Esophagus mucosa (tissue), 1 donor: ENCODE measurements around the gene CCDC137. TPM values are rescaled to one million over a fixed set of nuclear protein-coding genes. Genes with fewer than 3 reads are reported as not detected.
"Not testable (repeated sequence)": the region's sequence is repeated elsewhere in the genome, so short reads cannot be mapped to it uniquely, and the experiment has no call there.

ENCODE experiments used
- ATAC-seq: fragments of 200-7000 bp; cut with Tn5 transposase; one replicate; pipeline ENCODE4 v1.9.1; 2020
- total RNA-seq: library from RNA; stranded (reverse); gene quantifications from one replicate; pipeline ENCODE4 v1.2.4, GENCODE V29; 2023
- donor health status: DM: yes; HTN: yes; CAD: no.

CCDC137 gene
- total RNA-seq, 1 donor from 2014 or later = 21.4 TPM

DNA sequence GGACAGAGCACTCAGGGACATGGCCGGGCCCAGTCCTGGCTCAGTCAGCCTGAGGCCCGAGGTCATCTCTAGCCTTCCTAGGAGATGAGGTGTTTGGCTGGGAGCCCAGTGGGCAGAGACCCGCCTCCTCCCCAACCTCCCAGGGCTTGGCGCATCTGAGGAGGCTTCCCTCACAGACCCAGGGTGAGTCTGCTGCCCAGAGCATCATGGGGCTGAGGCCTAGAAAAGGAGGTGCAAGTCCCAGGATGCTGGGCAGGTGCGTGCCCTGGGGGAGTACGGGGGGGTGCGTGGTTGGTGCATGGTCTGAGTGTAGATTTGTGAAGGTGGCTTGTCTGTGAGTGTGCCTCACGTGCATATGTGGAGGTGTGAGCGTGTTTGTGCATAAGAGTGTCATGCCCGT is 14.8 kb upstream of the CCDC137 start:
- ATAC-seq = peak; percentile 24

DNA sequence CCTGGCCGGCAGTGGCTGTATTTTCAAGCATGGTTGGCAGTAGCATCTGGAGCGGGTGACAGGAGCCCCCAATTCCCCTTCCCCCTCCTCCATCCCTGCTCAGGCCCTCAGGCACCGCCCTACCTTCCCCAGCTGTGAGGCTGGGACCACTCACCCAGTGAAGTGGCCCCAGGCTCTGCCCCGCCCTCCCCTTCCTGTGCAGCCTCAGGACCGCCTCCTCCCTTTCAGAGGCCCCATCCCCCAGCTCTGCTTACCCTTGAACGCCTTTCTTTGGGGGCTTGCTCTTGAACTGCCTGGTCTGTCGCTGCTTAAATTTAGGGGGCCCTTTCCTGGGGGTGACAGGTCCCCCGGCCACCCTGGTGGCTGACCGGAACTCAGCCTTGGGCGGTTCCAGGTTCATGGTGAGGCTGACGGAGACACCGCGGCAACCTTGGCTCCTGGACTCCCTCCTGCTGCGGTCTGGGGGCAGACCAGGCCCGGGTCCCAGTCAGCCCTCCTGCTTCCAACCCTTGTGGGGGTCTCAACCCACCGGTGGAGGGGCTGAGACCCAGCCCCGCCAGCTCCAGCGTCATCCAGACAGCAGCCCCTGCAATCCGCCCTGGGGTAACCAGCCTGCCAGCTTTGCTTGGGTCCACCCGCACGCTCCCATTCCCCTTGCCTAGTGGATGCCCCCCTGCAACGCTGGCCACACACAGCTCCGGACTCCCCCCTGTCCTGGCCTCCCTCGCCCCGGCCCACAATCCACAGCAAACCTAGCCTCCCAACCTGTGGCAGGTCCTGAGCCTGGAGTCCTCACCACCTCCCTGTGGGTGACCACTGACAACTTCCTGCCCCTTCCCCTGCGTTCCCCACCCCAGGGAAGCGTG is 13.4 kb upstream of the CCDC137 start:
- ATAC-seq = no peak

DNA sequence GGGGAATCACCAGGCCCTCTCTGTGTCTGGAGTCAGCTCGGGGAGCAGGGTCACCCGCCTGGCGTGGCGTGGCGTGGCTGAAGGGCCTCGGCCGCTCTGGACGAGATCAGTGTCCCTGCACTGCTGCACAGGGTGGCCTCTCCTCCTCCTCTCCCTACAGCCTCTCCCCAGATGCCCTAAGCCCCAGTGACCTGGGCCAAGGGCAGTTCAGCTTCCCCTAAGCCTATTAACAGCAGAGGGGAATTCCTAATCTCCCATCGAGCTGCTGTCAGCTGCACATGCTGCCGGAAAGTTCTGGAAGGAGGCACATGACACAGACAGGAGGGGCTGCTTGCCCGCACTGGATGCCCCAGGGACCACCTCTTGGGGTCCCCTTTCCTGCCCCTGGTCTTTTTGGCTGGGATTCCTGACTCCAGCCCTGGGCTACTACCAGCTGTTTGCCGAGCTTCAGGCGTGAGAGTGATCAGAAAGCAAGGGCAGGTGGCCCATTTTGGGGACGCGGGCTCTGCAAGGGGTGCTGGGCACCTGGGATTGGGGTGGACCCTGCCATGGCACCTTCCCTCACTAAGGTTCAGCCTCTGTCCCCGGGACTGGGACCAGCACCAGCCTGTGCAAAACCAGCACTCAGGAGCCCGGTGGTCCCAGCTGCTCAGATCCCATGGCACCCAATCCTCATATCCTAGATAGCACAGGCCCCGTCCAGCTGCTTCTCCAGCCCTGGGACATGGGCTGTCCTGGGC is 11.0 kb upstream of the CCDC137 start:
- ATAC-seq = no peak

DNA sequence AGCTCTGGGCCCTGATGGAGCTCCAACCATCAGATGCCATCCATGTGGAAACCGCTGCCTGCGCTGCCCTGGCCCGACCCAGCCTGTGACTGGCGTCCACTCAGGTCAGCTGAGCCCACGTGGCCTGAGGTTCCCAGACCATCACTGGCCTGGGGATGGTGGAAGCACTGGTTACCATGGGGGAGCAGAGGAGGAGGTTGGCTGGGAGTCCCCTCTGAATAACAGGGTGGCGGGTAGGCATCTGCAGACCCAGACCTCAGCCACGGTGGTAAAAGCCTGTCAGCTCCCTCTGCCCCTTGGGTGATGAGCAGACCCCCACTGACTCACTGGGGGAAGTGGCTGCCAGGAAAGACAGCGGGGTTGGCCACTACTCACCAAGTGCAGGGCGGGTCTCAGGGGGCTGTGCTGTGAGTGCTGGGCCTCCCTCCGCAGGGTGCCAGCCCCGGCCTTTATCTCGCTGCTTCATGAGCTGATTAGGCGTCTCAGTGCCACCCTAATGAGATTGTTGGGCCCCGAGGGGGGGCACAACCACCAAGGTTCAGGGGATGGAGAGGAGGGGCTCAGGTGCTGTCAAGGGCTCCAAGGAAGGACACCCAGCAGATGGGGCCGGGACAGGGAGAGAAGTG is 10.3 kb upstream of the CCDC137 start, which contains the start of gene PDE6G:
TSS of gene PDE6G (minus strand) at position 425 of the 626 bp plus-strand sequence. CDS start 3,237 bp downstream, outside the sequence.
- no peak for ATAC-seq

DNA sequence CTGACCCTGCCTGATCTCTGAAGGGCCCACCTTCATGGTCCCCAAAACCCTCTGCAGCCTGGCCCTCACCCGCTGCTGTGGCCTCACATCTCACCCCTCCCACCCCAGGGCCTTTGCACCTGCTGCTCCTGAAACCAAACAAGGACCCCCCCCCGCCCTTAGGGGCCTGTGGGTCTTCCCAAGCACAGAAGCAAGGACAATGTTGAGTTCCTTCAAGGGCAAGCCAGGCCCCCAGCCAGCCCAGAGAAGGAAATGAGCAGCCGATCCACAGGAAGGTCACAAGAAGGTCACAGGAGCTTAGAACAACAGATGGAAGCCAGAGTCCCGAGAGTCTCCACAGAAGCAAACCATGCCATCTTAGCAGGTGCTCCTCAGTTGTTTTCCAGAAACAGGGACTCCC is 9.7 kb upstream of the CCDC137 start:
- ATAC-seq = no peak

DNA sequence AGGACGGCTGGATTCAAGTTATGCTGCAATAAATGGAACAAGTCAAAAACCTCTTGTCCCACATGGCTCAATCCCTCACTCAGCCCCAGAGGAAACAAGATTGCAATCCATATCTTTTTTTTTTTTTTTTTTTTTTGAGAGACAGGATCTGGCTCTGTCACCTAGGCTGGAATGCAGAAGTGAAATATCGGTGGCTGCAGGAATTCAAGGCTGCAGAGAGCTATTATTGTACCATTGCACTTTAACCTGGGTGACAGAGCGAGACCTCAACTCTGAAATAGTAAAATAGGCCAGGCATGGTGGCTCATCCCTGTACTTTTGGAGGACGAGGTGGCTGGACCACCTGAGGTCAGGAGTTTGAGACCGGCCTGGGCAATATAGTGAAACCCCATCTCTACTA is 7.5 kb upstream of the CCDC137 start:
- ATAC-seq = no peak

DNA sequence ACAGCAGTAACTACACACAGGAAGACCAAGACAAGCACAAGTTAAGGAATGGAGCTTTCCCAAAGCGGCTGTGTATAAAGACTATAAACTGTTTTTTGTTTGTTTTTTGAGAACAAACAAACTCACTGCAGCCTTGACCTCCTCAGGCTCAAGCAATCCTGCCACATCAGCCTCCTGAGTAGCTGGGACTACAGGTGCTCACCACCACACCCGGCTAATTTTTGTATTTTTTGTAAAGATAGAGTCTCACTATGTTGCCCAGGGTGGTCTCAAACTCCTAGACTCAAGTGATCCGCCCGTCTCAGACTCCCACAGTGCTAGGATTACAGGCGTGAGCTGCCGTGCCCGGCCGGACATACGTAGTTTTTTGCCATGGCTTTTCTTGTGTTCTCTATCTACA is 6.1 kb upstream of the CCDC137 start:
- ATAC-seq = no peak

DNA sequence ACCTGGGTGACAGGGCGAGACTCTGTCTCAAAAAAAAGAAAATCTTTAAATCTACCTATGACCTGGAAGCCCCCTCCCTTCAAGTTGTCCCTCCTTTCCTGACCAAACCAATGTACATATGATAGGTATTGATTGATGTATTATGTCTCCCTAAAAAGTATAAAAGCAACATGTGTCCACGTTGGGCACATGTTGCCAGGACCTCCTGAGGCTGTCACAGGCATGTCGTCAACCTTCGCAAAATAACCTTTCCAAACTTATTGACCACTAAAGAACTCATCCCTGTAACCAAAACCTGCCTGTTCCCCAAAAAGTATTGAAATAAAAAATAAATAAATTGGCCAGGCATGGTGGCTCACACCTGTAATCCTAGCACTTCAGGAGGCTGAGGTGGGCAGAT is 4.5 kb upstream of the CCDC137 start:
- ATAC-seq = no peak

DNA sequence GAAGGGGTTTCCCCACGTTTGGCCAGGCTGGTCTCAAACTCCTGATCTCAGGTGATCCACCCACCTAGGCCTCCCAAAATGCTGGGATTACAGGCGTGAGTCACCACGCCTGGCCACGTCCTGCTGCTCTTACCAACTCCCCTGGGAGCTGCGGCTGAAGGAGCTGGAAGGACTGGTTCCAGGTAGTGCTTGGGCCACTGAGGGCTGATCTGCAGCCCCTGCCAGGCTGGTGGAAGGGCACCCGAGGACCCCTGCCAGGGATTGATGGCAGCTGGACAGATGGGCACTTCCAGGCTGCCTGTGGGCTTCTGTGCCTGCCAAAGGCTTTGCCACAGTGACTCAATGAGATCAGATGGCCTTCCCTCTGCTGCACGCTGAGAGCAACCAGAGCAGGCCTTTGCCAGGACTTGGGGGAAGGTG is 2.5 kb upstream of the CCDC137 start:
- peak; percentile 19 for ATAC-seq

DNA sequence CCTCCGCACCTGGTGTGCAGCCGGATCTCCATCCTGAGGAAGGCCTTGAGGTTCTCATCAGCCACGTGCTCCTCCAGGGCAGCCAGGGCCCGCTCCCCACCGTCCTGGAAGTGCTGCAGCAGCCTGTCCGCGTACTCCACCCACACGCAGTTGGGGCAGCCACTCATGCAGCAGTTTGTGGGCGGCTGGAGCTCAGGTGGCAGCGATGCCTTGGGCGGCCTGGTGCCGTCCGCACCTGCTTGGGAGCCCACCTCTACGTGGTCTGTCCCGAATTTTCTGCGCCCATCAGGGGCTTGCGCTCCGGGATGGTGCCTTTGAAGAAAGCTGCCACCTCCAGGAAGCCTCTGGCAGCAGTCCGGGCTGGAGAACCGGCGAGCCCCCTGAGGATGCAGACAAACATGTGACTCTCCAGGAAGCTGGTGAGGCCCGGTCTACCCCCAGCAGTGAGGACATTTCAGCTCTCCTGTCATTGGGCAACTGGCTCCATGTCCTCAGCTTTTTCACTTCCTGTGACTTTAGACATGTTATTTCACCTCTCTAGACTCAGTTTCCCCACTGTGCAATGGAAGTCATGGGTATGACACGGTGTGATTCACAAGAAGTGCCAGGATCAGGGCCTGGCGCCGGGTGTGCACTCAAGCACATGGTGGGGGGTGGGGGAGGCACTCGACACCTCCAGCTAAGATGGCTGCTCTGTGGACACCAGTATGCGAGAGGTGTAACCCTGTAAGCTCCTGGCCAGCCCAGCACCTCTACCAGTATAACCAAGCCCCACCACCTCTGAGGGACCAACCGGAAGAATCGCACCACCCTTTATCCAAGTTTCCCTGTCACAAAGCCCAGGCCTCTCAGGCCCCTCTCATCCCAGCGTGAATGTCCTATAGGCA is 1.1 kb upstream of the CCDC137 start:
- ATAC-seq = peak; percentile 27

DNA sequence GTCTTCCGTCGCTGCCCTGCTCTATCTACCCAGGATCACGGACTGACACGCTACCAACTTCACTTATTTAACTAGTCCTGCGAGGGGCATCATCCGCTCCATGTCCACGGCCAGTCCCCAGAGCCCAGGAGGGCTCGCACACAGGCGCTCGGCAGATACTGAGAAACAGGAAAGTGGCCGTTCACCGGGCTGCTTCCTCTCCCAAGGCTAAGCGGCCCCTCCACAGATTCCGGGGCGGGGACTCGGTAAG is 520 bp upstream of the CCDC137 start:
- ATAC-seq = peak; percentile 9

DNA sequence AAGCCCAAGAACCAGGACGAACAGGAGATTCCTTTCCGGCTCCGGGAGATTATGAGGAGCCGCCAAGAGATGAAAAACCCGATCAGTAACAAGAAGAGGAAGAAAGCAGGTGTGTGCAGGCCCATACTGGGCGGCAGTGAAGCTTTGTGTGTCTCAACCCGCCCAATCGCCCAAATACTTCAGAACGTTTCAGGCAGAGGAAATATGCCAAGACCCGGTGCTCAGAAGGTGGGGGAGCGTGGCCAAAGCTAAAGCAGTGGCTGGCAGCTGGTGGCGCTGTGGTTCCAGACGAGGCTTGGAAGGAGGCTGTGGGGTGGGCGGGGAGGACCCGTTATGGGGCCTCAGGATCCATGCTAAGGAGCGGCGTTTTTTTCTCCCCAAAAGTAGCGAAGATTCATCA is 1.2 kb downstream of the CCDC137 start:
- peak; percentile 60 for ATAC-seq

DNA sequence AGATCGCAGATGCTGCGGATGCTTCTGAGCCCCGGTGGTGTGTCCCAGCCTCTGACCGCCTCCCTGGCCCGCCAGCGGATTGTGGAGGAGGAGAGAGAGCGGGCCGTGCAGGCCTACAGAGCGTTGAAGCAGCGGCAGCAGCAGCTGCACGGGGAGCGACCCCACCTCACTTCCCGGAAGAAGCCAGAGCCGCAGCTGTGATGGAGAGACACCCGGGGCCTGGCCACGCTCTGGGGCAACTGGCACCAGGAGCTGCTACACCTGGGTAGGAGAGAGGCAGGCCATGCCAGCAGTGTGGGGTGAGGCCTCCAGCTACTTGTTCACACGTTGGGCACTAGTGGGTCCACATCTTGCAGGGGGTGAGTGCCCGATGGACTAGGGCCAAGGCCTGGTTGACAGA is 6.0 kb downstream of the CCDC137 start:
- ATAC-seq = no peak

DNA sequence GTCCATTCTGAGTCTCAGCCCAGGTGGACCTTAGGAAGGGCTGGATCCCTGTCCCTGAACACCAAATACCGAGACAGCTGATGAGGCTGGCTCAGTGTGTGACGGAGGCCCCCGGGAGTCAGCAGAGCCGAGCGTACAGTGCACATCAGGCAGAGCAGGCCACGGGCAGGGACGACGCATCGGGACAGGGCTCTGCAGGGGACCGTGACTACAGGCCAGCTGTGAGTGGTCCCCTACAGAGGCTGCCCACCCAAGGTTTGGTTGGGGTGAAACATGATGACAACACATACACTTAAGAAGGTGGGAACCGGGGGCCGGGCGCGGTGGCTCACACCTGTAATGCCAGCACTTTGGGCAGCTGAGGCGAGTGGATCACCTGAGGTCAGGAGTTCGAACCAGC is 6.4 kb downstream of the CCDC137 start:
- no peak for ATAC-seq

DNA sequence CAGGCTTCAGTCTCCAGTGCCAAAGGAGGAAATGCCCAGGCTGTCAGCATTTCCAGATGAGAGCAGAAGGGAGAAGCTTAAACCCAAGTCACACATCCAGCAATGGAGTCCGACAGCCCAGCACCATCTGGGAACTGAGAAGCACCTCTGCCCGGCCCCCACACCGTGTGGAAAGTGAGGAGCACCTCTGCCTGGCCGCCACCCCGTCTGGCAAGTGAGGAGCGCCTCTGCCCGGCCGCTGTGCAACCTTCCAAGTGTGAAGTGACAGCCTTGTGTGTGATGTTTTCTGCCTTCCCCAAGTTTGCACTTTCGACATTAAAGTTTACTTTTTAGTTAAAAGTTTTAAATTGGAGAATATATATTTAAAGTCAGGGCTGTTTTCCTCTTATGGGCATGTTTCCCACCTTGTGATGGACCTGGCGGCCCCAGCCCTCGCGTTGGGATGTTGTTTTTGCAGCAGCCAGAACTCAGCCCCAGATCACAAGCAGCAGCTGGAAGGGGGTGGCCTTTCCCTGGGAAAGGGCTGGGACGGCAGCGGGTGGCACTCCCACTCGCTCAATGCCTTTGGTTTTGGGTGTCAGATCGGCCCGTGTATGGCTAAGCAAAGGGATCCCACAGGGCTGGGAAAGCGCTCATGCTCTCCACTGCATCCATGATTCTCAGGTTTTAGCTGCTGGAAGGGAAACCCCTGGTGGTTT is 7.2 kb downstream of the CCDC137 start:
- no peak for ATAC-seq

DNA sequence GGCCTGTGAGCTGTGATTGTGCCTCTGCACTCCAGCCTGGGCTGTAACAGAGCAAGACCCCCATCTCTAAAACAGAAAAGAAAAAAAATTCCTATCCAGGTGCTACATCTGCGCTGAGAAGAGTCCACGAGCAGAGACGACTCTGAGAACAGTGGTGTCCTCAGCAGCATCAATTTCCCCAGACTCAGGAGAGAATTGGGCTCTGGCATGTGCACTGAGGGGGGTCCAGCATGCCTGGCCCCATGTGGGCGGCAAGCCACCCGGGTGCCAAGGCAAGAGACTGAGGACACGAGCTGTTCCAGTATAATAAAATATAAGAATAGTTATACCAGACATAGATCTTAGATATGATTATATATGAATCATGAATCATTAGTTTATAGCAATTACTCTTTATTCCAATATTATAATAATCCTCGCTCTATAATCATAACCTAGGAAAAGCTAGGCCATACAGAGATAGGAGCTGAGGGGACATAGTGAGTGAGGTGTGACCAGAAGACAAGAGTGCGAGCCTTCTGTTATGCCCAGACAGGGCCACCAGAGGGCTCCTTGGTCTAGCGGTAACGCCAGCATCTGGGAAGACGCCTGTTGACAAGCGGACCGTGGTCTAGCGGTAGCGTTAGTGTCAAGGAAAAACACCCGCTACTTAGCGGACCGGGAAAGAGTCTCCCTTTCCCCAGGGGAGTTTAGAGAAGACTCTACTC is 9.1 kb downstream of the CCDC137 start:
- not testable (repeated sequence) for ATAC-seq

DNA sequence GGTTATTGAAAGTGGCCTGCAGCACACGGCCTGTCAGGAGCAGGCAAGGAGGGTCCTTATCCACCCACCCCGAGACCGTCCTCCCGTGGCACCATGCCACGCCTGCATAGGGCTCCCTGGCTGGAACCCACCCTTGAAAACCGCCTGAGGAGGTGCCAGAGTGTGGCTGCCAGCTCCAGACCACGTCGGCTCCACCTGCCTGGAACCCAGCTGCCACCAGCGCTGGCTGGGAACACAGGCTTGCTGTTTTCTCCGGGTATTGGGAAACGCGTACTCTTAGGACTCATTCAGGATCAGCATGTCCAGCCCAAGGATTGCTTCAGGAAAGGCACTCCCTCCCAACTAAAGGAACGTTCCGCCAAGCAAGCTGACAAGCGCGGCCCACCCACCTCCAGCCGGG is 10.4 kb downstream of the CCDC137 start:
- ATAC-seq = peak; percentile 10

DNA sequence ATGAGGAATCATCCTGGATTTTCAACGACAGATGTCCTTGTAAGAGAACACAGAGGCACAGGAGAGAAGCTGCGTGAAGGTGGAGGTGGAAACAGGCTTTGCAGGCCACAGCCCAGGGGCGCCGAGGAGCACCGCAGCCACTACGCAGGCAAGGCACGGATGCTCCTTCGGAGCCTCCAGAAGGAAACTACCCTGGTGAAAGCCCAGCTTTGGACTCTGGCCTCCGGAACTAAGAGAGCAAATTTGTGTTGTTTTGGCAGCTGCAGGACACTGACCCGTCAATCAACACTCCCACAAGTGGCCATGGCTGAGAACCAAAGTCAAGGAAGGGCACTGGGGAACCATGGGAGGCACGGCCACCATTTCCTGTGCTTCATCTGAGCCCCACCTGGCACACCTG is 13.6 kb downstream of the CCDC137 start:
- ATAC-seq = no peak

DNA sequence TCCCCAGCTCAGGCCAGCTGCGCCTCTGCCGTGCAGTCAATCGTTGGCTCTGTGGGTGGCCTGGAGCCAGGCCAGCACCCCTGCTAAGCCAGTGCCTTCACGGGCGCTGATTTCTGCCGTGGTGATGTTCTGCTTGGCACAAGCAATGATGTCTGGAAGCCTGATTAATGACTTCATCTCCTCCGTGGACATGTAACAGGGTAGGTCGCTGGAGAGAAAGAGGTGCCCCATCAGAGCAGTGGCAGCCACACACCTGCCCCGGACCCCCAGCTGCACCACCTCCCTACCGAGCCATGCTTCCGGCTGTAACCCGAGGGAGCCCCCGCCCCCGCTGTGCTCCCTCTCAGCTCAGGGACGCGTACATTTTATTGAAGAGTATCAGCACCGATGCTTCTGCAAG is 15.1 kb downstream of the CCDC137 start:
- no peak for ATAC-seq

DNA sequence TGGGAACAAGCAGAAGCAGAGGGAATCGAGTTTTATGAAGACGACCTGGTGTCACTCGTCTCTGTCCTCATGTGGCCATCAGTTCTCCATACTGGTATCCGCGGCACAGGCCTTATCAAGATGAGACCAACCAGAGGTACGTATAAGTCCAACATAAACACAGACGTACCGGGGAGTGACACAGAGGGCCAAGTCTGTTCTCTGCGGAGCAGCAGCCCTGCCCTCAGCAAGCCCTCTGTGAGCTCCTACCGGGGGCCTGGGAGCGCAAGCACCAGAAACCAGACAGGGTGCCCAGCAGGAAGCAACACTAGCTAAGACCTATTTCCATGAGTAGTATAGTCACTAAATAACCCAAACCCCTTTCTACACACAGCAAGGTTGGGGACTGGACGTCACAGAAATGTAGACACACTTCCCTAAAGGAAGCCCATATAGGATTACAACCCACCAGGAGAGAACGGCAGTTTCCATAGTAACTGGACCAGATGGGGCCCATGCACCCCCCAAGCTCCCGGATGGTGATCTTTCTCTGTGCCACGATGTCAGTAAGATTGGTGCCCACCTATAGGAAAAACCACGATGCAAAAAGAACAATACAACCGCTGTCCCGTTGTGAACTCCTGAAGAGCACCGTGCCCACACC is 16.1 kb downstream of the CCDC137 start:
- ATAC-seq = no peak

DNA sequence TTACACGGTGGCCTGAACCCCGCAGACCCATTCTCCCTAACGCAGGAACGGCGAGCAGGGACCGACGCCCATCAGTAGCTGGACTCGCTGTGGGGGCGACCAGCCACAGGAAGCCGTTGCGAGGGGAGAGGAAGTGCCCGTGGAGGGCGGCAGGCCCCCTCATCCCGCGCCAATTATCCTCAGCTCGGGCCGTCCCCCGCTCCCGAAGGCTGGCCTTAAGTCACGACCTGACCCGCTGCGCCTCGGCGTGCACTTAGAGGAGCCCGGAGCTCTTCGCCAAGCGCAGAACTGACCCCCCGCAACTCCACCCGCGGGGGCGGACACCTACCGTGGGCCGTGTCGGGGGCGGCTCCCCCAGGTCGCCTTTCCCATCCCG is 16.7 kb downstream of the CCDC137 start:
- ATAC-seq = peak; percentile 5
